Hematopoietic multipotent progenitor cell treated with erythropoietin and hydrocortisone succinate and interleukin-3 and kit ligand, for 4 days (in vitro differentiated cells): Measurements from ENCODE around the gene TRNT1.
A peak's percentile ranks its signal among the peaks of the same experiment; 100 is the strongest.

Experiments used
- DNase-seq: peaks from one replicate; pipeline ENCODE4 v3.0.0-alpha.2; 2015

Gene TRNT1

DNA sequence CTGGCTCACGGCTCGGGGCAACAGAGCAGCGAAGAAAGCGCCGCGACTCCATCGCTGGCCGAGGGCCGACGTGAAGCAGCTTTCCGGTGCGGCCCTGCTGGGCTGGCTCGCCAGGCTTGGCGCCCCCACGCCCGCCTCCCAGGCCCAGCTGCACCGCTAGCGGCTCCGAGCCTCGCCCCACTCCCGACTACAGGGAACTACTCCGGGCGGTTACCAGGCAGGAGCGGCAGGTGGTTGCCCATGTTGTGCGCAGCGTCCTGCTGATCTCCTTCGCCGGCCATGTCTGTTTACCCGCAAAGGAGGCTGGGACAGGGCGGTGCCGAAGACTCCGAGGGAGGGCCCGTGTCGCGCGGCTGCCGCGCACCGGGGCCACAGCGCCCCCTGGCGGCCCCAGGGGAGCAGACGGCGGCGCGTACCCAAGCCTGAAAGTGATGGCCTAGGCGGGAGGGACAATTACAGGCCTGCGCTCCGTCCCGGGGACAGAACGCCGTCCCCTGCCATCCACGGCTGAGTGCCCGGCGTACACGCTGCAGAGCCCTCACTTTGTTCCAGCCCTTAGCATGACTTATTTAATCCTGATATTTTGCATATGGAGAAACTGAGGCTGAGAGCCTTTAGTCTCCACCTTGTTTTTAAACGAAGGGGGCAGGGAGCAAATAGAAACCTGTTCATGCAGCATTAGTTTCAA, 52.8 kb downstream of the TRNT1 start, which contains the start of gene CRBN:
Gene CRBN, minus strand, starts transcription at position 285 of the 688 bp plus-strand sequence. Its CDS starts 4 bp downstream, at position 281.
- peak; percentile 95 for DNase-seq

DNA sequence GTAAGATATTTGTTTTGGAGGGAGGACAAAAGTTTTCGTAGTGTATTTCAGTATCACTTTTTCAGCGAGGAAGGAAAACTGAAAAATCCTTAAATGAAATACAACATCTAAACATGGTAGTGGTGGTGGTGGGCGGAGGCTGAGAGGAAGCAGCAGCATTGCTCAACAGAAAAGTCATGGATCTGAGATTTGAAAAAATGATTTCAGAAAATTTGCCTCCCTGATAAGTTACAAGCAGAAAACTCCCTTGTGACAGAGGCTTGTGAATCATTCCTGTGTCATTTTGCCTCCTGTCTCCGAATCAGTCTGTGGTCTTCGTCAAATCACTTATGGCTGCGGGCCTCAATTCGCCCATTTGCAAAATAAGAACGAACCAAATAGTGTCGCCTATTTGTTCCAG, 53.7 kb downstream of the TRNT1 start:
- no peak for DNase-seq

DNA sequence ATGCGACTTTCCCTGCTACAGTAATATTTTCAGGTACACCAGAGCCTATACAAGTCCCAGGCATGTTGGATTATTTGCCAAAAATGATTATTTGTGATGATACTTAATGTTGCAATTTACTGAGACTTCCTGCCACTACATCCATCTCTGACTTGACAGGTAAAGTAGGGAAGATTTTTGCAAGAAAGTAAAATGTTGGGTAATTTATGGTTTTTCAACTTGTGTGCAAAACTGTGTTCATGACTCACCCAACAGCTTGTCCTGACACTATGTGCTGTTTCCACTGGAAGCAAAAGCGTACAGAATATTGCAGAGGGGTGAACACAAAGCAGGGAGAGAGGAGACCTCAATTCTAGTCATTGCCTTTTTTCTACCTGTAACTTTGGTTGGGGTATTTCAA, 58.1 kb downstream of the TRNT1 start:
- no peak for DNase-seq

DNA sequence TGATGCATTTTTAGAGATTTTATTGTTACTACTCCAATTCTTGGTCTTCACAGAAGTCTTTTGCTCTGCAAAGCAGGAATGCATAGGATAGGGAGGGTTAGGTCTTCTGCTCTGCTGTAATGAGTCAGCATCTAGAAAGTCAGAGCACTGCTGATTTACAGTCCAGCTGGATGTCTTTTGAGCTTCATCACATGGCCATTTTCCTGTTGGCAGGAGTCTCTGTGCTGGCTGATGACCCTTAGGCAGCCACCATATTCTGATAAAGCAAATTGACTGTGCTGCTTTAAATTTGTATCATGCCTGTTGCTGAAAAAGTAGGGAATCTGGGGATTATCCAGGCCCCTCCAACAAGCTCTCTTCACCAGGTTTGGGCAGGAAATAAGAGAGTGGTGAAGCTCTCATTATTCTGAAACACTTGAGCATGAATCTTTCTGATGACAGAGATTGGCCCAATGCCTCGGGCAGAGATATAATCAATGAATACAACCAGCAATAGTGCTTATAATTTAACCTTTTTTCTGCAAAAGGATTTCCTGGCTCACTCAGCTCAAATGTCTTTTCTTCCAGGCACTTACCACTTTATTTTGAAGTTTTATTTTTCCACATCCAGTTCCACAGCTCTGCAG, 62.5 kb downstream of the TRNT1 start:
- DNase-seq, result peak; percentile 47

DNA sequence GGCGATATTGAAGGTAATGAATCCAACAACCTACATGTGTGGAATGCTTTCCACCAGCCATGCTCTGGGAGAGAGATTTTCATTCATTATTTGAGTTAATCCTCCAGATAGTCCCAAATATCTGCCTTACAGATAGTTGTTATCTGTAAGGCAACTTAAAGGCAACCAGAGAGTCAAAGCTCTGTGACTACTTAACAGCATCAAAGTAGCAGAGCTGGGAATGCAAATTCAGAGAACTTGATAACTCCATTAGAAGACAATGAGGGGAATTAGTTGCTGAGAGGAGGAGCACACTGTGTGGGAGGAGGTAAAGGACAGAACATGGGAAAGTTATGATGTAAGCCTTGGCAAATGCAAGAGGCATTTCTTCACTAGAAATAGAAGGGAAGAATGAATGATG, 63.2 kb downstream of the TRNT1 start:
- no peak for DNase-seq

DNA sequence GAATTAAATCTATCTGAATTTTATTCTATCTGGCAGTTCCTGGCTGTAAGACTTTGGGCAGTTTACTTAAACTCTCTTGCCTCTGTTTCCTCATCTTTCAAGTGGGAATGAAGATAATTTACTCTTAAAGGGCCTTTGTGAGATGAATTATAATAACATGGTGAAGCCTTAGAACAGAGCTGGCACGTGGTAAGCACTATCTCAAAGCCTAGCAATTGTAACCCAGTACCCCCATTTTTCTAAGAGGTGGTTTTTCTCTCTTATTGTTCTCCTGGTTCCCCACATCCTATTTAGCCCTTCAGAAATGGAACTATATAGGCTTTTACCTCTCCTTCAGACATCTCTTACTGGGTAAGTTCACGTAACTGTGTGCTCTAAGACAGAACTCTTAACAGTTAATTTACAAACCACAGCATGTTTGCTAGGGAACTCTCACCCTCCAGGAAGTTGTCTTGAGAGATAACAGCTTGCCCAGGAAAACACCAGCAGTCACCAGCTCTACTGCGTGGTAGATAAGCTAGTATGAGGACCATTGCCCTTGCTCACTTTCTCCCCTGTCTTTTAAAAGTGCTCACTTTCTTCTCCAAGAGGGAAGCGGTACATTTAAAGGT, 65.0 kb downstream of the TRNT1 start:
- peak; percentile 97 for DNase-seq

DNA sequence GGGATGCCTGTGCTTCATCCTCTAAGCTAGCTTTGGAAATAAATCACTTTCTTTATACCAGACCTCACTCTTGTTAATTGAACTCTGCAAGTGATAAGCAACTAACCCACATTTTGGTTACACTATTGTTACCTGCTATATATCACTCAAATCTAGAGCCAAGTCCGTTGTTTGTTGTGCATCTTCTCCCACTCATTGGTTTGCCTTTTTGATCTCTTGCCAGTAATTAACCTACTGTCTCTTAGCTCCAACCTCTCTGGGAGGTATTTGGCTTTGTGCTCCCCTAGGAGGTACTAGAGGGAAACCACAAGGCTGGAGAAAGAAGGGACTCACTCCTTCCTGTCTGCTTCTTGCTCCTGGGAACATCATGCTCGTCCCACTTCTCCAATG, 65.5 kb downstream of the TRNT1 start:
- peak; percentile 54 for DNase-seq

DNA sequence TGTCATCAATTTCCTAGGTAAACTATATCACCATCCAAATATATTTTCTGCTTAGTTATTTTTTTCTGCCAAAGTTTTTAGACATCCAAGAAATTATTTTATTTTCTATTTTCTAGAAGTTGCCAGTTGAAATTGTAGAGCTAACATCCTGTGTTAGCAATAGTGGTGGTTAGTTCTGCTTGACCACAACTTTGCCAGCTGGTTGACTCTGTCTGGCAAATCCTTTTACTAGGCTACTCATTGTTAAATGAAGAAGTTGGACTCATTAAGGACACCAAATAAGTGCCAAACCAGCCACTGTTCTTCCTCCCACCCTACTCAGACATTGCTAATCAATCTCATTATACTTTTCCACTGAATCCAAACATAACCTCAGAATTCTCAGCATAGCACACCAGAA, 68.1 kb downstream of the TRNT1 start:
- peak; percentile 63 for DNase-seq

DNA sequence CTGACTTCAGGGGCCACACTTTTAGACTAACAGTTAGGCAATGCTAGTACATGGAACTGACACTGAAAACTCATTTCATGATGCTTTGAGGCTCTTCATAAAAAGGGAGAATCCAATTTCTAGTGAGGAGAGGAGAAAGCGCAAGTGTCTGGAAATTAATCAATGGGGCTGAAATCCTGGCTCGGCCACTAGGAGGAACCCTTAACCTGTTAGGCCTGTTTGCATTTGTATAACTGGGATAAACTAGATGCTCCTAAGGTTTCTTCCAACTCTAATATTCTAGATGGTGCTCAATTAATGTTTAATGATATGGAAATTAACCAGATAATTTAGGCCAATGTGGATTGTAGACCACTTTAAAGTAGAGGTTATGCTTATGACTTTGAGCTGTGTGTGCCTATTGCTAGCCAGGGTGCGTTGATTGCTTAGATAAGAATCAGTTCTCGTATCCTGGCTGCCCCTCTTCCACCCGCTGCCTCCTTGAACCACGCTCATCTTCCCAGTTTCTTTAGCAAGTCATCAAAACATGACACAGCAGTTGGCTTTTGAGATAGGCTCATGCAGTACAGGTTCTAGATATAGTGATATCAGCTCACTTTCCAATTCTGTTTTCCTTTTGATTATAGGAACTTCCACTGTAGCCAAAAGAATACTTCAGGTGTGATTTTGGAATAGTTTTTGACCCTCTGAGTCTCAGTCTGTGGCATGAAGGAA, 69.6 kb downstream of the TRNT1 start:
- peak; percentile 62 for DNase-seq
